NCI-H345 (cell line): ENCODE measurements around the gene SIX2.

ENCODE experiments used
- DNase-seq: peaks from one replicate; lab custom pipeline; 2025; lab: John Stamatoyannopoulos, UW

The SIX2 gene

DNA sequence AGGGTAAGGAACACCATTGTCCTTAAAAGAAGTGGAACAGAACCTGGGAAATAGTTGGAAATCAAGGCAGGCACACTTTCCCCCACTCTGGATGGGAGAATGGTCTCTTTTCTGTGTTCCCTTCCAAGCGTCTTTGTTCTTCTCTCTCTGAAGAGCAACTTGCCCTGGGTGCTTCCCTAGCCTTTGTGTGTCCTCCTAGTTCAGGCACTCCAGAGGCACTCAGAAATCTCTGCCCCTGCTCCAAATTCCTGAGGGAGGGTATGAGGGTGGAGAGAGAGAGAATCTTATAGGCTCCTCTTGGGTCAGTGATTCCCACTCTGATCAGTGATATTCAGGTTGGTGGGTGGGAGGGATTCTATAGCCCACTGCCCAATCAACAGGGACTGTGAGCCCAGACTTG is 8.8 kb upstream of the SIX2 start:
- DNase-seq: no peak

DNA sequence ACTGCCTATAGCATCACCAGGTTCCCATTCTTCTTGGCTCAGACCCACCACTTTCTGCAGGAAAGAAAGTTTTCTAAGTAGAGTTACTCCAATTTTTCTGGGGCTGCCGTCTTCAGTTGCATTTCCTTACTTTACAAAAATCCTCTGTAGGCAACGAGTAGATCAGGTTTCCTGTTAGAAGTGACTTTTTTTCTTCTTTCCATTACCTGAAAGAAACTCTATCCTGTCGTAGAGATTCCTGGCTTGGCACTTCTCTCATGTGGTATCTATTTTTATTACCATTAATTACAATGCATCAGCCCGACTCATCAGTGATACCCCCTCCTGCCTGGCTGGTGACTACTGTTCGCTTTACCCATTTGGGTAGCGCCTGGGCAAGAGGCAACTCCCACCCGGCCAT is 5.6 kb upstream of the SIX2 start:
- DNase-seq: no peak

DNA sequence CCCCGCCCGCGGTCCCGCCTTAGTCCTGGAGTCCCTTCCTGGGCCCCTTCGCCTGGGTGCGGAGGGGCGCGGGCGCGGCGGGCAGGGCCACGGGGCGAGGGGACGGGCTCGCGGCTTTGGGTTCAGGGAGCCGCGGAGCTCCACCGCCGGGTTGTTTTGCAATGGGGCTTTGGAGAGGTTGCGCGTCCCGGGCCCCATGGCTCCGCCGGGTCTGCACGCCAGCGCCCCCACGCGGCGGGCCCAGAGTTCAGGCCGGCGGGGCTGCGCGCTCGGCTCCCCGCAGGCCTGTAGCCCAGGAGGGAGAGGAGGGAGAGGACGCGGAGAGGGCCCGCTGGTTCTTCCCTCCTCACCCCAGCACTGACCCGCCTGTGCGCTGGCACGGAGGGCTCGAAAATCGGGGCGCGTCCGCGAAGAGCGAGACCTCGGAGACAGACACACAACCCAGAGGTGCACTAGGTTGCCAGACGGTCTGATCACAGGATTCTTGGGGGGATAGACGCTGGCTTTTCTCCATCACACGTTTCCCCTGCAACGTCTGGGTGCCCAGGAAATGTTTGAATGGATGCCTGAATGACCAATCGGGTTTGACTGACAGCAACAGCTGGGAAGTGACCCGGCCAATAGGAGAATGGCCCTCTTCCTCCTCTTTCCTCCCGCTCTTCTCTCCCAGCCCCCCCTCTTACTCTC is 4.9 kb upstream of the SIX2 start:
- no peak for DNase-seq

DNA sequence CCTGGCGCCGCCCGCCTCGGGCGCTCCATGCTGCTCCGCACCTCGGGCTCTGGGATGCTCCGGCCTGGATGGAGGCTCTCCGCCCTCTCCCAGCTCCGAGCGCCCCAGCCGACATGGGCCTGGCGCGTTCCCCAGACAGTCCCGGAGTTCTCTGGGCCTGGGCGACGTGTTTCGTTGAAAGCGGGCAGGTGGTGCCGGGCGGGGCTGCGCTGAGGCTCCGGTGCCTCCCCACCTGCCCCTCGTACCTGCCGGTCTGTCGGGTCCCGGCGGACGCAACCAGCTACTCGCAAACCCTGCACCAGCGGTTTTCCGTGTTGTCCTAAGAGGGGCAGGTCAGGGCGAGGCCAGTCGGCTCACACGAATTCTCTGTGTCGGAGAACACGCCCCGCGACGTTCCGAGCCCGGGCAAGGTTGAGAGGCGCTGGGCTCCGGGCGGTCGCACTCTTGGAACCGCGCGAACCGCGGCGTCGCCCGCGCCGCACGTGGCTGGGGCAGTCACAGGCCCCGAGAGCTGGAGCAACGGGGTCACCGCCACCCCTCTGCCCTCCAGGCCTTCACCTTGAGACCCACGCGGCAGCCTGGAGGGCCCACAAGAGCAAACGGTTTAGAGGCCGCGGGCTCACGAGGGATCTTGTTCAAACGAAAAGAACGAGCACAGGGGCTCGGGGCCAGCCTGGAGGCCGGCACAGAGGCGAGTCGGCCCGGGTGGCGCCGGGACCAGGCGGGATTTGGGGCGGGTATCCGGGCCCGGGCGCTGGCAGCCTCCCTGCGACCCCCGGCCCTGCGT is 4.2 kb upstream of the SIX2 start:
- DNase-seq: no peak

DNA sequence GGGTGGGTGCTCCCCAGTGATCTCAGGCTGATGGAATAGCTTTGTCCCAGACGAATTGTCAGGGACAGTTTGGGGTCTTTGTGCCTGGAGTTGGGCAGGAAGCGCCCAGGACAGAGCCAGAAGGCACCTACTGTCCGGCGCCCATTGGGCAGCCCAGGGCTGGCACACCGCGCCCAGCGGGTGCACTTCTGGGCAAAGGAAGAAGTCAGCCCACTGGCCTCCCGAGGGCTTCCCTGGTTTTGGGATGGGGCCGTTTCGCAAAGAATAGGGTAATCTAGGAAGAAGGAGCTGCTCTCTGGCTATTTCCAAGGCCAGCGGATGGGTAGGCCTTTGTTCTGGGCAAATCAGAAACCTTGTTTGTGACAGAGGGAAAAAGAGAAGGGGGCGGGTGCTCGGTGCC is 3.5 kb upstream of the SIX2 start:
- no peak for DNase-seq

DNA sequence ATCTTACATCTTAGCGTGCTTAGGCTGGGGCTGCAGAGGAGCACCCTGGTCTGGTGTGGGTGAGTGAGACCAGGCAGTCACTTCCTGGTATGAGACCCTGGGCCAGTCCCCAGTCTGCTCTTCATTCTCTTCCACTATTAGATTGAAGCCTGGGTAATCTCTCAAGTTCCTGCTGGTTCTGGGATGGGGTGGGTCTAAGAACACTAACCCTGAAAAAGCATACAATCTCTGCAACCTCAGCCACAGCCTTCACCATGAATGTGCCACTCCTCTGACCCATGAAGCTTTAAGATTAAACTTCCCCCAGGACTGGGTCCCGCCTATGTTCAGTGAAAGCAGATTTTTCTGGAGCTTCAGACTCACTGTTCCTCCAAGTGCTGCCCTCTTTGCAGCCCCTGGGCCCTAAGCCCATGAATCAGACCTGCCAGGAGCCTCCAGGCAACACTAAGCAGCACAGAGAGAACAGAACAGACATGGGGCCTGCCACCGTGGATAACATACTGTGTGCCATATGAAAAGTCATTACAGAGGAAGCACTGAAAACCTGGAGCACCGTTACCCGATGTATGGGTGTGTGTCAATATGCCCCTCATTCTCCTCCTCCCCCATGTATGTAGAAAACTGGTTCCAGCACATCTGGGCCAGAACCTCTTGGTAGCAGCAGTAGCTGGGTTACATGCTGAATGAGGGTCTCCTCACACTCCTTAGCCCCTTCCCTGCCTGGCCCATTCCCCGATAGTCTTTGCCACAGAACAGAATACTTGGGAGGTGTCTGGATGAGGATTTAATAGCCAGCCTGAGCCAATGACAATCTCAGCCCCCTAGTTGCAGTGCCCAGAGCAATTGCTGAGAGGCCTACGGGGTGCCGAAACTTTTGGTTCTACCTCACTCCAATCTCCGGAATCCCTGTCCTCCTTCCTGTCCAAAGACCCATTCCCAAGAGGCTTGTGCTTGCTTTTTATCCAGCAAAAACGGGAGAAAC is 2.7 kb upstream of the SIX2 start:
- no peak for DNase-seq

DNA sequence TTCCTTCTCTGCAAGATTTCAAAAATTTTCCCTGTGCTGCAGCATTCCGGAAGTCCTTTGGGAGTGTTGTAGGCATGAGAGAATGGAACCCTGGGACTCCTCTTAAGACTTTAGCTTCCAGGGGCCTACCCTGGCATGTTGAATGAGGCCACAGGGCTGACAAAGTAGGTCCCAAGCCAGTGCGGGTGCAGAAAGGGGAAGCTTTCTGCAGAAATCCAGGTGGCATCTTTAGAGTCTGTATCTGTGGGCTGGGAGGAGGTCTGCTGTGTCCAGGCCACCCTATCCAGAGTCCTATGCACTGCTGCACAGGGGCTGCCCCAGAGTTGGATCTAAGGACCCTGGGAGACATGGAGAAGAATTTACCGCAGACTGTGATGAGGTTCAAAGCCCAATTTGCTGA is 1.9 kb upstream of the SIX2 start:
- DNase-seq: no peak

DNA sequence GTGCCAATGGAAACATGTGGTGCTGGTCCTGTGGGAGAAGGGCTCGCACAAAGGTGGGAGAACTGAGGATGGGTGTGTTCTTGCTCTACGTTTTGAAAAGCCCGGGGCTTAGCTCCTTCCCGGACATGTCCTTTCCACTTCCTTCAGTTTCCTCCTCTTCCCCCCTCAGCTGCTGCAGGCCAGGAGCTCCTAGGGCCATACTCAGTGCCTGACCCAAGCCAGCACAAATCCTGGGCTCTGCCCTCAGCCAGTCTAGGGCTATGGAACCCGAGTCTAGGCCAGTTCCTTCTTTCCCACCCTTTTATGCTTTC is 1.4 kb upstream of the SIX2 start:
- DNase-seq: no peak

DNA sequence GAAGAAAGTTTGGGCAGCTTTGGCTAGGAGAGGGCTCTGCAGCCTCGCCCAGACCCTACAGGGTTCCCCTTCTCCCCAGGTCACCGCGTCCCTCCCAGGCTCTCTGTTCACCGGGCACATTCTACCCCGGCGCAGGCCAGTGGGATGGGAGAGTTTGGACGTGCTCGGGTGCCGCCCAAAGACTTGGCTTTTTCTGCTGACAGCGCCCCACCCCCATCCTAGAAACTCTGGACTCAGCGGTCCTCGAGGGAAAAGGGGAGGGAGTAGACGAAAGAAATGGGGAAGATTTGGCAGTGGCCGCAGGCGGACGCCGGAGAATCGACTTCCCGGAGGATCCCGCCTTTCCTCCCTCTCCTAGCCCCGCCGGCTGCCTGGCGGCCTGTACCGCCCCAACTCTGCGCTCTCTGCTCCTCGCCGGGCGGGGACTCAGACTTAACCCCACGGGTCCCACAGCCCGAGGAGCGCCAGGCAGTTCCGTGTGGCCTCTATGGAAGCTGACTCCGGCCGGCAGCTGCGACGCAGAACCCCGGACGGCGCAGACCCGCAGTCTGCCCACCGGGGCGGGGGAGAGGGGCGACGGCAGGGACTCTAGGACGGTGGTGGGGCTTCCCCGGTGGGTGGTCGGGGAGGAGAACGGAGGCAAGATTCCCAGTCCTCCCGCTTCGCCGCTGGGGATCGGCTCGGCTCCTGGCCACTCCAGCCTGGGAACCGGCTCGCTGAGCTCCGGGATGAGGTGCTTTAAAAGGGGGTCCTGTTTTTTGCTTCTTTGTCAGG is 863 bp upstream of the SIX2 start:
- DNase-seq: no peak

DNA sequence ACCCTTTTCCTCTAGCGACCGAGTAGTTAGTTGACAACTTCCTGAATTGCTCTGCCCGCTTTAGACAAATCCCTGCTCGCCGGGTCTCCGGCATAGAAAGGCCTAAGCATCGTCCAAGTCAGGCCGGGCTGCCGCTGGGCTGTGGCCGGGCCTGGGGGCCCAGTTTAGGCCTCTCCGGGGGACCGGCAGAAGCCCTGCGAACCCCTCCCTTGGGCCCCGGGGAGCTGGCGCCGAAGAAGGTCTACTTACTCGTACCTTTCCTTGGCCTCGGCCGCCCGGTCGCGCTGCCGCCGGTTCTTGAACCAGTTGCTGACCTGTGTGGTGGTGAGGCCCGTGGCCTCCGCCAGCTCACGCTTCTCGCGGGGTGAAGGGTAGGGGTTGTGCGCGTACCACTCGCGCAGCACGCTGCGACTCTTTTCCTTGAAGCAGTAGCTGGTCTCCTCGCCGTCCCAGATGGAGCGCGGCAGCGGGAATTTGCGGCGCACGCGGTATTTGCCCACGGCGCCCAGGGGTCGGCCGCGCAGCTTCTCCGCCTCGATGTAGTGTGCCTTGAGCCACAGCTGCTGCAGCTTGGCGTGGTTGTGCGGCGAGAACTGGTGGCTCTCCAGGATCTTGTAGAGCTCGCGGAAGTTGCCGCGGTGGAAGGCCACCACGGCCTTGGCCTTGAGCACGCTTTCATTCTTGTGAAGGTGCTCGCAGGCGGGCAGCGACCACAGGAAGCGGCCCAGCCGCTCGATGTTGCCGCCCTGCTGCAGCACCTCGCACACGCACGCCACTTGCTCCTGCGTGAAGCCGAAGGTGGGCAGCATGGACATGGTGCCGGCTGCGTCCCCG is 739 bp downstream of the SIX2 start:
- peak; percentile 57 for DNase-seq

DNA sequence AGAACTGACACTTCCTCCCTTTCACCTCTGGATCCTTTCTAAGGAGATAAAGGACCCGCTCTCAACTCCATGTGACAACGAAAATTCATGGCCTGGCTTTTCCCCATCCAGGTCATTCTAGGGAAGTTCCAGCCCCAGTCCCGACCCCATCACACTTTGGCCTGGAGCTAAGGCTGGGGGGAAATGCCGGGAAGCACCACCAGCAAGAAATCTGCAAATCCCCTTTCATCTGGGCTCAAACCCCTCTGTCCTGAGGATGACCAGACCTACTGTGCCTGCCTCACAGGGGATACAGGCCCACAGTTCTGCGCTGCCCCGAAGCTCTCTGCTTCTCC is 1.3 kb downstream of the SIX2 start:
- DNase-seq: no peak

DNA sequence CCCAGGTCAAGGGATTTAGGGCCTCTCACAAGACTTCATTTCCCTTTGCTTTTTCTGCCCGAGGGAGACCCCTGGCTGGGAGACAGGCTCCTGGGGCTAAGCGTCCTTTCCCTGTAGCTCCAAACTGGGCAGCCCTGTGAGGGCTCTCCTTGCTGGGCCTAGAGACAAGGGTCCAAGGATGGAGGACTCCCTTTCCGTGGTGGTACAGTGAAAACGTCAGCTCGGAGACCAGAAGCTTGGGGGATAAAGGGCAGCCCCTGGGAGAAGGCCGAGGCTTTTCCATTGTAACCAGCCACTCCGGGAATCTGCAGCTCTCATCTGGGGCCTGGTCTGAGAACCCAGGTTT is 2.3 kb downstream of the SIX2 start:
- DNase-seq: no peak

DNA sequence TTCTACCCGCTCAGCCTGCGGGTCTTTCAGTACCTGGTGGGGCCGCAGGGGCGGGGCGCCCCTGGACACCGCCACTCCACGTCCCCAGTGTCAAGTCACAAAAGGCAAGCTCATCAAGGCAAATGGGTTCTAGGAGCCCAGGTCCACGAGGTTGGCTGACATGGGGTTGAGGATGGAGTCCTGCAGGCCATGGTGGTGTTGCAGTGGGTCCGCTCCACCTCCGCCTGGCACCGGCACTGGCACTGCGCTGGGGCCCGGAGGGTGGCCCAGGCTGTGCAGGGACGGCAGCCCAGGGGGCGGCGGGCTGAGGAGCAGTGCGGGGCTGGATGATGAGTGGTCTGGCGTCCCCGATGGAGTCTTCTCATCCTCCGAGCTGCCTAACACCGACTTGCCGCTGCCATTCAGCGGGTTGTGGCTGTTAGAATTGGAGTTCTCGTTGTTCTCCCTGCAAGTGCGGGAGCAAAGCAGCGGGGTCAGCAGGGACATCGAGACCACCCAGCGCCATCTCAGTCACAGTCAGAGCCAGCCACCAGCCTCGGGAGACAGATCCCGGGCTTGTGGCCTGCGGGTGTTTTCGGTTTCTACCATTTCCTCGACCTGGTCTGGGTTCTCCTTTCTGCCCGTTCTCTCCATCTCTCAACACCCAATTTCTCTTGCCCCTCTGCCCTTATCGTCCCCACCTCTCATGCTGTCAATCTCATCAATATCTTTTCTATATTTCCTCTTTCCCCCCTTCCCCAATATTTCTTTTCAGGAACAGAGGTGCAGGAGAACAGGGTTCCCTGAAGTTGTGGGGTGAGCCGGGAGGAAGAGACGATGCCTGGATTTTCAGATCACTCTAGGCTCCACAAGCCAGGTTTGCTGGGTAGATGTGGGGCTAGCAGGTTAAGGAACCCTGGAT is 3.0 kb downstream of the SIX2 start:
- no peak for DNase-seq

DNA sequence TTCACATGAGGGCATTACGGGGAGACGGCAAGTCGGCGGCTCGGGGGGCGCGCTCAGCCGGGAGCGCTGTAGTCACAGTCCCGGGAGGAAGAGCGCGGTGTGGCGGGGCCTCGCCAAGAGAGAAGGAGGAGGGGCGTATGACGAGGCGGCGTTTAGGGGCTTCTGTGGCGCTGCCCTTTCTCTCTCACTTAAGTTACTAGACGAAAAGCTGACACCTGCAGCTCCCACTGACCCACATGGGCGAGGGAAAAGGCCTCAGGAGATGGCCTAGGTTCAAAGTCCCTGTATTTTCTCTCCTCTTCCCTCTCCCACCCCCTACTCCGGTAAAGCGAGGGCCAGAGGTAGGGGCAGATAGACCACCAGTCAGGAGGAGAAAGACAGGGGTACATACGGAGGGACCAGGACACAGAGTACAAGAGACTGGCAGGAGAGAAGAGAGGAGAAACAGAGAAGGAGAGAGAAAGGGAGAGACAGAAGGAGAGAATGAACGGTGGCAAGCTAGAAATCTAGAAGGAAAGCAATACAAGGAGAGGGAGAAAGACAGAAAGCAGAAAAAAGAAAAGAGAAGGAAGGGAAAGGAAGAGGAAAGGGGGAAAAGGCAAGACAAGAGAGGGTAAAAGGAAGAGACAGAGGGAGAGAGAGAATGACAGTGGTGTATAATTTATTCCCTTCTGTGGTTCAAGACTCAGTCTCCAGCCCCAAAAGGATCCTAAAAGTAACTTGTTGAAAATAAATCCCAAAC is 3.8 kb downstream of the SIX2 start:
- DNase-seq: no peak

DNA sequence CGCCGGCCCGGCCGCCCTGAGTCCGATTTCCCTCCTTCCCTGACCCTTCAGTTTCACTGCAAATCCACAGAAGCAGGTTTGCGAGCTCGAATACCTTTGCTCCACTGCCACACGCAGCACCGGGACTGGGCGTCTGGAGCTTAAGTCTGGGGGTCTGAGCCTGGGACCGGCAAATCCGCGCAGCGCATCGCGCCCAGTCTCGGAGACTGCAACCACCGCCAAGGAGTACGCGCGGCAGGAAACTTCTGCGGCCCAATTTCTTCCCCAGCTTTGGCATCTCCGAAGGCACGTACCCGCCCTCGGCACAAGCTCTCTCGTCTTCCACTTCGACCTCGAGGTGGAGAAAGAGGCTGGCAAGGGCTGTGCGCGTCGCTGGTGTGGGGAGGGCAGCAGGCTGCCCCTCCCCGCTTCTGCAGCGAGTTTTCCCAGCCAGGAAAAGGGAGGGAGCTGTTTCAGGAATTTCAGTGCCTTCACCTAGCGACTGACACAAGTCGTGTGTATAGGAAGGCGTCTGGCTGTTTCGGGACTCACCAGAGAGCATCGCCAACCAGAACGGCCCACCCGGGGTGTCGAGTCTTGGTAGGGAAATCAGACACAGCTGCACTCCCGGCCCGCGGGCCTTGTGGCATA is 4.6 kb downstream of the SIX2 start:
- DNase-seq: no peak

DNA sequence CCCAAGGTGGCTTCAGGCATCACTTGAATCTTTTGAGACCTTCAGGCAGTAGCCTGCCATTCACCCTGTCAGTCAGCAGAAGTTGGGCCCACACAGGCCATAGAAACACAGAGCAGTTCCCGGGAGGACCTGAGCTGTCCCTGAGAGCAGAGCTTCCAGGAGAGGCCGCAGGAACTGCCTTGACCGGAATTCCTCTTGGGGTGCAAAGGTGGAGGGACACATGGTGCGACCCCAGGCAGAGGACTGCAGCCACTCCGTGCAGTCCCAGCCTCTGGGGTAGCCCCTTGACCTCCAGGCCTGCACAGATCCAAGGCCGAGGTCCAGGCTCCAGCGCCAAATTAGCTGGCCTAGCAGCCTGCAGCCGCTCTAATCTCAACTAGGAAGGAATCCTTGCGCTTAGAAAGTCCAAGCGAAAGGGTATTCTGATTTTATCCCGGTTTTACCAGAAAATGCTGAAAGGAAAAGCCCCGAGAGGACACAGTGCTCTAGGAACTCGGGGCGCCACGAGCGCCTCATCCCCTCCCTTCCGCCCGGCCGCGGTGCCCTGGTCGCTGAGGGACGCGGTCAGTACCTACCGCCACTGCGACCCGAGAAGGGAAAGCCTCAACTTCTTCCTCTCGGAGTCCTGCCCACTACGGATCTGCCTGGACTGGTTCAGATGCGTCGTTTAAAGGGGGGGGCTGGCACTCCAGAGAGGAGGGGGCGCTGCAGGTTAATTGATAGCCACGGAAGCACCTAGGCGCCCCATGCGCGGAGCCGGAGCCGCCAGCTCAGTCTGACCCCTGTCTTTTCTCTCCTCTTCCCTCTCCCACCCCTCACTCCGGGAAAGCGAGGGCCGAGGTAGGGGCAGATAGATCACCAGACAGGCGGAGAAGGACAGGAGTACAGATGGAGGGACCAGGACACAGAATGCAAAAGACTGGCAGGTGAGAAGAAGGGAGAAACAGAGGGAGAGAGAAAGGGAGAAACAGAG is 5.4 kb downstream of the SIX2 start:
- no peak for DNase-seq

DNA sequence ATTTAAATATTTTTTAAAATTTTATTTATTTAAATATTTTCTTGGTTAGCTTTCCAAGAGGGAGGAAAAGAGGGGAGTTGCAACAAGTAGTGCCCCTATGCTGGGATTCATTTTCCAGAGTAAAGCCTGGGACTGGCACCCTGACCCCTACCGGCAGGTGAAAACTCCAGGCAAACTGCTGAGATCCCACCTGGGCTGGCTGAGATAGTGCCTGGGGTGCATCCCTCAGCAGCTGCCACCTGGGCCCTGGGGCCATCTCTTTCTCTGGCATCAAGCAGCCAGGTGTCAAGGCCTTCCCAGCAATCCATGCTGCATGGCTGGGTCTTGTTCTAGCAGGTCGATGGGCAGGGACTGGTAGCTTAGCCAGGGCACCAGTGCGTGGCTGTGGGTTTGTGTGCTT is 6.6 kb downstream of the SIX2 start:
- peak; percentile 36 for DNase-seq

DNA sequence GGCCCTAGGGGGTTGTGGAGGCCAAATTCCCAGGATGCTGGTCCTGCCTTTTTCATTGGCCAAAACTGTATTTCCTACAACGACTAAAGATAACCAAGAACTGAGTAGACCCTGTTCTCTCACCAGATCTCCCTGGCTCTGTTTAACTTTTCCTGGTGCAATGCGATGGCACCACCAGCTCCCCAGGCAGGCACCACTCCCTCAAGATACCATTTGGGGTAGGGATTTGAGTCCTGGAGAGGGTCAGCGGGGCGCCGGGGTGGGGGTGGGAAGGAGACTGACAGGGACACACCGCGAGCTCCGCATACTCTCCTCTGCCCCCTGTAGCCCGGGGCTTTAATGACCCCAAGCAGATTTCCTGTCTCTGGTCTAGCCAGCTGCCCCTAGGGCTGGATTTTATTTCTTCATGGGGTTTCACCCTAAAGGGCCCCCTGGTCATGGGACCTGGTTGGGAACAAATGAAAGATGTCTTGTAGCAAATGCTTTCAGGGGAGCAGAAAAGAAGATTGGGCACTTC is 7.3 kb downstream of the SIX2 start:
- no peak for DNase-seq
